Natural killer cell (primary cell): ENCODE data around the gene RTN4. TPM values are rescaled to one million over a fixed set of nuclear protein-coding genes. Genes with fewer than 3 reads are reported as not detected.
A peak's percentile ranks its signal among the peaks of the same experiment; 100 is the strongest.

Experiments used
- ATAC-seq, 3 donors: fragments of 150-1000 bp in 2 of 3; fragments of 200-7000 bp in 1 of 3; cut with Tn5 transposase; 1 replicate in 1 of 3; 2 replicates in 2 of 3; pipeline ENCODE4 v1.10.0; 2021; ENCODE audit warnings: mild to moderate bottlenecking in 2 of 3, moderate library complexity in 2 of 3
- DNase-seq, 2 donors: peaks; one replicate each; pipeline versions ENCODE4 v3.0.0 to v3.0.0-alpha.2; 2013 to 2021; ENCODE audit warnings: mixed read lengths in 1 of 2
- H3K27ac ChIP-seq: one replicate; pipeline ENCODE4 v1.5.1; 2013; ENCODE audit warnings: mild to moderate bottlenecking, low read length
- H3K27me3 ChIP-seq: one replicate; pipeline ENCODE4 v1.6.1; 2013; ENCODE audit warnings: low read length; ENCODE audit not compliant: control insufficient read depth, insufficient read depth
- H3K36me3 ChIP-seq: one replicate; pipeline ENCODE4 v1.6.1; 2013; ENCODE audit warnings: low read length; ENCODE audit not compliant: control insufficient read depth, insufficient read depth
- H3K4me1 ChIP-seq: one replicate; pipeline ENCODE4 v1.6.1; 2013; ENCODE audit warnings: low read length; ENCODE audit not compliant: control insufficient read depth, insufficient read depth
- H3K4me3 ChIP-seq: one replicate; pipeline ENCODE4 v1.5.1; 2013; ENCODE audit warnings: low read length
- H3K9me3 ChIP-seq: one replicate; pipeline ENCODE4 v1.6.1; 2013; ENCODE audit warnings: low read length; ENCODE audit not compliant: control insufficient read depth, insufficient read depth
- H3K27ac Mint-ChIP-seq, 2 donors: one replicate each; pipeline ENCODE4 v1.8.0; 2022; ENCODE audit warnings: mild to moderate bottlenecking in 2 of 2, mixed read lengths in 2 of 2, moderate library complexity in 1 of 2
- H3K27me3 Mint-ChIP-seq, 2 donors: one replicate each; pipeline ENCODE4 v1.8.0; 2022; ENCODE audit warnings: low read depth in 2 of 2, mixed read lengths in 2 of 2
- H3K36me3 Mint-ChIP-seq: one replicate; pipeline ENCODE4 v1.8.0; 2022; ENCODE audit warnings: mixed read lengths
- H3K4me1 Mint-ChIP-seq, 2 donors: one replicate each; pipeline ENCODE4 v1.8.0; 2022; ENCODE audit warnings: mixed read lengths in 2 of 2
- H3K4me3 Mint-ChIP-seq: one replicate; pipeline ENCODE4 v1.8.0; 2022; ENCODE audit warnings: mild to moderate bottlenecking, moderate library complexity, mixed read lengths
- H3K9me3 Mint-ChIP-seq, 2 donors: one replicate each; pipeline ENCODE4 v1.8.0; 2022; ENCODE audit warnings: mixed read lengths in 2 of 2
- CTCF ChIP-seq: fragments of 200-600 bp; IDR thresholded peaks from one replicate; pipeline ENCODE4 v1.8.0; 2022; ENCODE audit warnings: antibody characterized with exemption
- WGBS: methylation state at CpG from one replicate; pipeline ENCODE4 v1.1.7; 2013; ENCODE audit warnings: missing lambda C conversion rate; ENCODE audit not compliant: insufficient coverage; 5-methylcytosine and 5-hydroxymethylcytosine counted together
- intact Hi-C: fragments of 100-400 bp; cut with micrococcal nuclease; formaldehyde crosslinking; loops from one replicate; pipeline ENCODE4 v1.14.2; 2022
- total RNA-seq, 4 donors: library from RNA; stranded (reverse); fragments of 120-200 nt in 1 of 4; gene quantifications; one replicate each; pipeline versions ENCODE4 v1.2.3 to v1.2.4, GENCODE V29; 2013 to 2022

Gene RTN4
- total RNA-seq, 3 donors from 2014 or later (not counting 1 experiment from before 2014, with no cell fraction given): 100 to 117 (median 109) TPM

GRCh38 chr2:54942373-54942772 lies 107.9 kb downstream of the RTN4 start:
- H3K4me3 Mint-ChIP-seq: no peak overlapping the region
- ATAC-seq (peak; percentile 85 to 92 (median 87)), DNase-seq (peak; percentile 46 to 75)
- no peak overlapping the region for H3K27ac Mint-ChIP-seq
- H3K36me3 Mint-ChIP-seq: no peaks in the 10 kb centered on the region
- H3K4me1 Mint-ChIP-seq: peaks cover 20 to 30% of the 10 kb centered on the region in 2 donors
- Histone ChIP-seq H3K27me3 (no peaks in the 10 kb centered on the region), H3K4me3 (no peak overlapping the region), H3K36me3 (no peaks in the 10 kb centered on the region), H3K9me3 (peaks cover 9% of the 10 kb centered on the region), H3K27ac (peak overlapping the region; percentile 83), H3K4me1 (peaks cover 28% of the 10 kb centered on the region)
- WGBS: 28% methylated on average over 5 of the region's 5 CpGs
- TF ChIP-seq CTCF: no peak
- H3K27me3 Mint-ChIP-seq: no peaks in the 10 kb centered on the region
- intact Hi-C loops: no loop called here
- H3K9me3 Mint-ChIP-seq: no peaks in the 10 kb centered on the region

DNA sequence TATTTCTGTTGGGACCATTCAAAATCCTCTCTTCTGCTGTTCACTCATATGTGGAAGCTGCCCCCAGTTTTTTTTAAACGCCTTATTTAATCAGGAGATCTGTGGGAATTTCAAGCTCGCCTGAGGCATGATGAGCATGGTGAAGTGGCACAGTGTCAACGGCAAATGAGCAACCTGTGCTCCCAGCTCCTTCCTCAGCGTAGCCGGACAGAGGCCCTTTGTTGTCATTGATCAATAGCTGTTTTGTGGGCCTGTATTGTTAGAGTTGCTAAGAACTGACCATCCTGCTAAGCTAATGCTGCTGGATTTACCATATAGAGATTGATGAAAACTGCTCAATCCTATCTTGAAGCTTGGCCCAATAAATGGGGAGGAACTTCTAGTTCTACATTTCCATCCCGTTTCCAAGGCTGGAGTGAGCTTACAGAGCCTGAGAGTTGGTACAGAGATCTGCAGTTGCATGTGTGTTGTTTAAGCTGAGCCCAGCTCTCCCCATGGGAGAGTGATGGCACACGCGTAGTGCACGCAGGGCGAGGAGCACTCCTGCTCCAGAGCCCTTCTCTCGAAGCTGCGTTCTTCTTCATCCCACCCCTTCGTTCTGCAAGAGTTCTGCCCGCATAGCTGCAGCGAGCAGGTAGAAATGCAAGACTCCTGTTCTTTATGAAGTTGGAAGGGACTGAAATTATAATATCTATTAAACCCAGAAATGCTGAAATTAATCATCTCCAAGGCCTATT lies 108.8 kb downstream of the RTN4 start:
- TF ChIP-seq CTCF: no peak
- peaks cover 28% of the 10 kb centered on the region for H3K4me1 ChIP-seq
- no peaks in the 10 kb centered on the region for H3K27me3 Mint-ChIP-seq
- no peaks in the 10 kb centered on the region for H3K36me3 ChIP-seq
- H3K36me3 Mint-ChIP-seq: no peaks in the 10 kb centered on the region
- peaks cover 9% of the 10 kb centered on the region for H3K9me3 ChIP-seq
- no peaks in the 10 kb centered on the region for H3K27me3 ChIP-seq
- no peak overlapping the region for H3K4me3 ChIP-seq
- no peaks in the 10 kb centered on the region for H3K9me3 Mint-ChIP-seq
- ATAC-seq: no peak
- H3K4me3 Mint-ChIP-seq: no peak overlapping the region
- DNase-seq: no peak
- H3K27ac ChIP-seq: no peak overlapping the region
- intact Hi-C loops: no loop called here
- H3K4me1 Mint-ChIP-seq: peaks cover 18 to 24% of the 10 kb centered on the region in 2 donors
- 99% methylated on average over 12 of the region's 15 CpGs for whole genome bisulfite sequencing
- H3K27ac Mint-ChIP-seq: no peak overlapping the region

GRCh38 chr2:54940723-54941122 lies 109.5 kb downstream of the RTN4 start:
- ATAC-seq (no peak), DNase-seq (no peak)
- no peaks in the 10 kb centered on the region for H3K27me3 ChIP-seq
- intact Hi-C loops: no loop called here
- H3K4me1 ChIP-seq: peaks cover 22% of the 10 kb centered on the region
- Mint-ChIP-seq H3K9me3 (no peaks in the 10 kb centered on the region), H3K4me3 (no peak overlapping the region), H3K27me3 (no peaks in the 10 kb centered on the region), H3K36me3 (no peaks in the 10 kb centered on the region), H3K4me1 (peaks cover 11 to 17% of the 10 kb centered on the region in 2 donors), H3K27ac (peak overlapping the region in 1 of 2 donors; percentile 17)
- no peak overlapping the region for H3K4me3 ChIP-seq
- H3K9me3 ChIP-seq: peaks cover 9% of the 10 kb centered on the region
- WGBS: 63% methylated on average over 3 of the region's 3 CpGs
- TF ChIP-seq CTCF: no peak
- no peak overlapping the region for H3K27ac ChIP-seq
- no peaks in the 10 kb centered on the region for H3K36me3 ChIP-seq
